Suprapubic skin (tissue), 4 donors: Measurements from ENCODE around the gene PLXNB1. TPM values are rescaled to one million over a fixed set of nuclear protein-coding genes. Genes with fewer than 3 reads are reported as not detected.

ENCODE experiments used
- DNase-seq, 2 donors: peaks; one replicate each; pipeline ENCODE4 v3.0.0-alpha.2; 2019; ENCODE audit warnings: low spot score in 2 of 2
- H3K27ac ChIP-seq: fragments of 200-600 bp; sonication (generic); one replicate; pipeline ENCODE4 v1.5.1; 2019
- H3K27me3 ChIP-seq: fragments of 200-600 bp; sonication (generic); one replicate; pipeline ENCODE4 v1.5.1; 2019
- H3K36me3 ChIP-seq: fragments of 200-600 bp; sonication (generic); one replicate; pipeline ENCODE4 v1.5.1; 2019
- H3K4me1 ChIP-seq: fragments of 200-600 bp; sonication (generic); one replicate; pipeline ENCODE4 v1.5.1; 2019
- H3K4me3 ChIP-seq: fragments of 200-600 bp; sonication (generic); one replicate; pipeline ENCODE4 v1.5.1; 2019; ENCODE audit warnings: mild to moderate bottlenecking
- H3K9me3 ChIP-seq: fragments of 200-600 bp; sonication (generic); one replicate; pipeline ENCODE4 v1.5.1; 2019
- CTCF ChIP-seq, 2 donors: fragments of 200-600 bp in 1 of 2; fragments of 450-650 bp in 1 of 2; sonication (generic) in 1 of 2; IDR thresholded peaks; one replicate each; pipeline ENCODE4 v1.5.1; 2016 to 2019; ENCODE audit warnings: antibody characterized with exemption in 2 of 2, mild to moderate bottlenecking in 1 of 2, moderate library complexity in 1 of 2
- EP300 ChIP-seq: sonication (generic); formaldehyde crosslinking; IDR thresholded peaks from one replicate; pipeline ENCODE4 v1.6.1; 2017; ENCODE audit warnings: antibody characterized with exemption
- POLR2A ChIP-seq, 2 donors: fragments of 450-650 bp; IDR thresholded peaks; one replicate each; pipeline ENCODE4 v1.6.1; 2017; ENCODE audit warnings: antibody characterized with exemption in 2 of 2, mild to moderate bottlenecking in 2 of 2, moderate library complexity in 2 of 2
- POLR2AphosphoS5 ChIP-seq, 3 donors: sonication (generic); formaldehyde crosslinking; IDR thresholded peaks; one replicate each; pipeline ENCODE4 v1.6.1; 2017; ENCODE audit warnings: antibody characterized with exemption in 3 of 3
- WGBS: methylation state at CpG from one replicate; pipeline ENCODE4 v1.1.5; 2018; 5-methylcytosine and 5-hydroxymethylcytosine counted together
- total RNA-seq, 4 donors: library from RNA; depleted of rRNA; stranded (reverse); fragments of >200 nt; gene quantifications; one replicate each; pipeline ENCODE4 v1.1.0, GENCODE V29; 2016

Gene PLXNB1
- total RNA-seq, 4 donors from 2014 or later: 188 to 384 (median 220) TPM

DNA sequence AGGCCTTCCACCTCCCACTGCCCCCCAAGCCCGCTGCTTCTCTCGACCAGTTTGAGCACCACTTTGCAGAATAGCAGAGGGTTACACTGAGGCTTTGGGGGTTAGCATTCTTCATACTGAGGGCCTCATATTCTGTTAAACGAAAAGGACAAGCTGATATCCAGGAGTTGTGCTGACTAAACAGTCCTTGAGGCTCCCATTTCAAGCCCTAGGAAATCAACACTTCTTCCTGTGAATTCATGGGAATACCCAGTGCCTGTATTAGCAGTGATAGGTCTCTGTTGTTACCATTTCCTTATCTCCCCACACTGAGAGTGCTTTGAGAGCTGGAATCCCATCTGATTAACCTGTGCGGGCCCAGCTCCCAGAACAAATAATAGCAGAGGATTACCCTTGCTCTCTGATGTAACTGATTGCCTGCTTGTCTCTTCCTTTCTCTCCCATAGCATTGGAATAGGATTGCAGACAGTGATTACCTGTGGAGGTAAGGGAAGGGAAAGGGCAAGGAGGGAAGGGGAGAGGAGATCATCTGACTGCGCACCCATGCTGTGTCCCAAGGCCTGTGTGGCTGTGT, 56.9 kb downstream of the PLXNB1 start:
- Histone ChIP-seq H3K9me3 (no peaks in the 10 kb centered on the region), H3K27me3 (no peaks in the 10 kb centered on the region), H3K27ac (no peak overlapping the region), H3K4me3 (no peak overlapping the region), H3K36me3 (no peaks in the 10 kb centered on the region), H3K4me1 (no peaks in the 10 kb centered on the region)
- WGBS: 78% methylated on average over 5 of the region's 5 CpGs
- DNase-seq: no peak
- TF ChIP-seq CTCF (IDR thresholded peaks at IDR 0.05) (no peak), POLR2AphosphoS5 (IDR thresholded peaks at IDR 0.05) (no peak)

- Histone ChIP-seq H3K27me3 (no peaks in the 10 kb centered on the region), H3K36me3 (no peaks in the 10 kb centered on the region), H3K27ac (no peak overlapping the region), H3K4me1 (no peaks in the 10 kb centered on the region), H3K4me3 (no peak overlapping the region), H3K9me3 (no peaks in the 10 kb centered on the region)
- no peak for DNase-seq
- WGBS: 64% methylated on average over 7 of the region's 7 CpGs
- TF ChIP-seq POLR2AphosphoS5 (IDR thresholded peaks at IDR 0.05) (no peak), EP300 (no peak), POLR2A (IDR thresholded peaks at IDR 0.05) (no peak), CTCF (IDR thresholded peaks at IDR 0.05) (no peak)
Observed at GRCh38 chr3:48372377-48372770, 57.5 kb downstream of the PLXNB1 start.

DNA sequence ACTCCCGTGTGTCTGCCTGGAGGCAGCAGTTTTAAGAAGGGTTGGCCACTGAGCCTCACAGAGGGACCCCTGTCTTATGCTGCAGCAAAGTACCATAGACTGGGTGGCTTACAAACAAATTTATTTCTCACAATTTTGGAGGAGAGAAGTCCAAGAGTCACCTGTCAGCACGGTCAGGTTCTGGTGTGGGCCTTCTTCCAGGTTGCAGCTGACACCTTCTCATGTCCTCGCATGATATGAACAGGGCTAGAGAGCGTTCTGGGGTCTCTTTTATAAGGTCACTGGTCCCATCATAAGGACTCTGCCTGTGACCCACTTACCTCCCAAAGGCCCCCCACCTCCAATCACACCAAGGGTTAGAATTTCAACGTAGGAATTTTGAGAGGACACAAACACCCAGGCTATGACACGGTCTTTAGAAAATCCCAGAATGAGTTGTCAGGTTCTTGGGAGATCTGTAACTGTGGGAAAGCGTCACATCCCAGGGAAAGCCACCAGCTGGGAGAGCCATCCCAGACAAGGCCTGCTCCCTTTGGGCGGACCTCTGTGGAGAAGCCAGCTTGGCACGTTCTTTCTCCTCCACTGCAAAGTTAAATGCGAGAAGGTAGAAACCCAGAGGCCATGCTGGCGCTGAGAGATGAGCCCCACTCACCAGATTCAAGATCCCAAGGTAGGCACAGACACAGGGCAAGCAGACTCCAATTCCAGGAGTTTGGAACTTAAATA, 58.1 kb downstream of the PLXNB1 start, which contains the start of gene FBXW12:
FBXW12 (plus strand) TSS at position 569 of the 726 bp plus-strand sequence. CDS start 549 bp downstream, outside the sequence.
- Histone ChIP-seq H3K4me3 (no peak within 1 kb of the TSS), H3K27ac (no peak within 1 kb of the TSS), H3K9me3 (no peaks in the 10 kb centered on the region), H3K27me3 (no peaks in the 10 kb centered on the region), H3K4me1 (no peaks in the 10 kb centered on the region), H3K36me3 (no peaks in the 10 kb centered on the region)
- no peak for TF ChIP-seq CTCF (IDR thresholded peaks at IDR 0.05)
- no peak for TF ChIP-seq POLR2AphosphoS5 (IDR thresholded peaks at IDR 0.05)
- no peak for TF ChIP-seq POLR2A (IDR thresholded peaks at IDR 0.05)
- no peak for TF ChIP-seq EP300
- WGBS: 91% methylated on average over 11 of the region's 11 CpGs
- no peak for DNase-seq

GRCh38 chr3:48370333-48370713, 59.6 kb downstream of the PLXNB1 start:
- DNase-seq: no peak
- Histone ChIP-seq H3K9me3 (no peaks in the 10 kb centered on the region), H3K27ac (no peak overlapping the region), H3K36me3 (no peaks in the 10 kb centered on the region), H3K27me3 (no peaks in the 10 kb centered on the region), H3K4me1 (no peaks in the 10 kb centered on the region), H3K4me3 (no peak overlapping the region)
- WGBS: 86% methylated on average over 7 of the region's 7 CpGs
- TF ChIP-seq CTCF (IDR thresholded peaks at IDR 0.05) (no peak), POLR2A (IDR thresholded peaks at IDR 0.05) (no peak), EP300 (no peak), POLR2AphosphoS5 (IDR thresholded peaks at IDR 0.05) (no peak)

GRCh38 chr3:48369693-48370332, 60.1 kb downstream of the PLXNB1 start:
- Histone ChIP-seq H3K27me3 (no peaks in the 10 kb centered on the region), H3K4me1 (no peaks in the 10 kb centered on the region), H3K36me3 (no peaks in the 10 kb centered on the region), H3K9me3 (no peaks in the 10 kb centered on the region), H3K27ac (no peak overlapping the region), H3K4me3 (no peak overlapping the region)
- TF ChIP-seq POLR2AphosphoS5 (IDR thresholded peaks at IDR 0.05): no peak
- no peak for TF ChIP-seq EP300
- TF ChIP-seq POLR2A (IDR thresholded peaks at IDR 0.05): no peak
- no peak for DNase-seq
- 64% methylated on average over 7 of the region's 7 CpGs for WGBS
